Neuronal stem cell (in vitro differentiated cells): ENCODE data around the gene MINK1.
"Not testable (repeated sequence)": the region's sequence is repeated elsewhere in the genome, so short reads cannot be mapped to it uniquely, and the experiment has no call there.

Experiments used
- DNase-seq: peaks from one replicate; pipeline ENCODE4 v3.0.0-alpha.2; 2013; ENCODE audit warnings: low spot score
- H2AFZ ChIP-seq: one replicate; pipeline ENCODE4 v1.6.1; 2013; ENCODE audit warnings: mild to moderate bottlenecking, low read length, inconsistent platforms
- H2AK5ac ChIP-seq: 2 replicates; pipeline ENCODE4 v1.6.1; 2013; ENCODE audit warnings: low read depth, mild to moderate bottlenecking, inconsistent platforms, low read length, moderate library complexity, mixed read lengths
- H2BK120ac ChIP-seq: 2 replicates; pipeline ENCODE4 v1.6.1; 2013; ENCODE audit warnings: low read depth, mild to moderate bottlenecking, inconsistent platforms, low read length, moderate library complexity, mixed read lengths
- H2BK12ac ChIP-seq: one replicate; pipeline ENCODE4 v1.6.1; 2013; ENCODE audit warnings: low read length, inconsistent platforms
- H2BK15ac ChIP-seq: 2 replicates; pipeline ENCODE4 v1.6.1; 2013; ENCODE audit warnings: mild to moderate bottlenecking, low read length, inconsistent platforms, mixed read lengths
- H2BK5ac ChIP-seq: one replicate; pipeline ENCODE4 v1.6.1; 2013; ENCODE audit warnings: inconsistent platforms, mild to moderate bottlenecking, low read length, moderate library complexity
- H3K14ac ChIP-seq: one replicate; pipeline ENCODE4 v1.6.1; 2013; ENCODE audit warnings: low read length, inconsistent platforms
- H3K18ac ChIP-seq: 2 replicates; pipeline ENCODE4 v1.6.1; 2013; ENCODE audit warnings: low read length, inconsistent platforms
- H3K23ac ChIP-seq: 2 replicates; pipeline ENCODE4 v1.6.1; 2013; ENCODE audit warnings: low read depth, mild to moderate bottlenecking, mixed read lengths, low read length, inconsistent platforms; ENCODE audit not compliant: poor library complexity
- H3K27ac ChIP-seq: replicated peaks from 3 replicates; pipeline ENCODE4 v1.5.1; 2013; ENCODE audit warnings: low read length, inconsistent platforms
- H3K27me3 ChIP-seq, 3 experiments: 2 replicates each; pipeline ENCODE4 v1.6.1; 2013; ENCODE audit warnings: low read length in 3 of 3, mild to moderate bottlenecking in 2 of 3, inconsistent platforms in 1 of 3, low read depth in 1 of 3, mixed read lengths in 1 of 3, moderate library complexity in 1 of 3; ENCODE audit not compliant: control insufficient read depth in 3 of 3, insufficient read depth in 3 of 3
- H3K36me3 ChIP-seq, 2 donors: replicated peaks in 1 of 2; 2 replicates each; pipeline ENCODE4 v1.6.1; 2013; ENCODE audit warnings: low read length in 2 of 2; ENCODE audit not compliant: control insufficient read depth in 2 of 2, insufficient read depth in 2 of 2
- H3K4ac ChIP-seq: 2 replicates; pipeline ENCODE4 v1.6.1; 2013; ENCODE audit warnings: inconsistent platforms, mild to moderate bottlenecking, low read length, moderate library complexity
- H3K4me1 ChIP-seq, 2 donors: 1 replicate in 1 of 2; 2 replicates in 1 of 2; pipeline ENCODE4 v1.6.1; 2013; ENCODE audit warnings: low read length in 2 of 2, low read depth in 1 of 2; ENCODE audit not compliant: control insufficient read depth in 2 of 2, insufficient read depth in 1 of 2
- H3K4me2 ChIP-seq: one replicate; pipeline ENCODE4 v1.6.1; 2013; ENCODE audit warnings: mild to moderate bottlenecking, low read length, inconsistent platforms; ENCODE audit not compliant: insufficient read depth, poor library complexity, severe bottlenecking
- H3K4me3 ChIP-seq, 2 donors: 2 replicates each; pipeline ENCODE4 v1.5.1; 2013; ENCODE audit warnings: low read length in 2 of 2, mild to moderate bottlenecking in 2 of 2, inconsistent platforms in 1 of 2, moderate library complexity in 1 of 2
- H3K79me1 ChIP-seq: one replicate; pipeline ENCODE4 v1.6.1; 2013; ENCODE audit warnings: low read depth, mild to moderate bottlenecking, inconsistent platforms, low read length, moderate library complexity
- H3K9ac ChIP-seq: one replicate; pipeline ENCODE4 v1.6.1; 2013; ENCODE audit warnings: mild to moderate bottlenecking, low read depth, low read length, inconsistent platforms; ENCODE audit not compliant: poor library complexity
- H3K9me3 ChIP-seq, 2 donors: replicated peaks in 1 of 2; 2 replicates each; pipeline versions ENCODE3 to v1.6.1; 2013; ENCODE audit warnings: low read length in 2 of 2, mild to moderate bottlenecking in 2 of 2, inconsistent platforms in 1 of 2, low read depth in 1 of 2, mixed read lengths in 1 of 2, moderate library complexity in 1 of 2; ENCODE audit not compliant: control insufficient read depth in 2 of 2, insufficient read depth in 1 of 2
- H4K8ac ChIP-seq: one replicate; pipeline ENCODE4 v1.6.1; 2013; ENCODE audit warnings: low read depth, mild to moderate bottlenecking, inconsistent platforms, low read length, moderate library complexity
- H4K91ac ChIP-seq: one replicate; pipeline ENCODE4 v1.6.1; 2013; ENCODE audit warnings: low read length, low read depth, mild to moderate bottlenecking, inconsistent platforms; ENCODE audit not compliant: poor library complexity
- WGBS, 2 donors: extraction: QIAGEN DNeasy Blood & Tissue Kit; methylation state at CpG; one replicate each; pipeline ENCODE4 v1.1.7; 2013; ENCODE audit warnings: missing lambda C conversion rate in 2 of 2, mixed read lengths in 1 of 2; ENCODE audit not compliant: insufficient read length in 2 of 2, insufficient replicate concordance in 1 of 2; ENCODE audit errors: extremely low coverage in 2 of 2; 5-methylcytosine and 5-hydroxymethylcytosine counted together

The MINK1 gene

GRCh38 chr17:4913994-4914393 is 80.9 kb downstream of the MINK1 start:
- Histone ChIP-seq H3K18ac (no peak overlapping the region), H2BK12ac (no peak overlapping the region), H4K91ac (no peak overlapping the region), H3K4me1 (peaks cover 0 to 2% of the 10 kb centered on the region in 2 donors), H2BK120ac (no peak overlapping the region), H3K14ac (no peak overlapping the region), H3K36me3 (no peaks in the 10 kb centered on the region), H3K27me3 (no peaks in the 10 kb centered on the region), H3K4me2 (no peak overlapping the region), H3K9me3 (no peaks in the 10 kb centered on the region), H3K79me1 (no peaks in the 10 kb centered on the region), H2AFZ (no peak overlapping the region), H2AK5ac (no peak overlapping the region), H4K8ac (no peak overlapping the region), H3K4ac (no peak overlapping the region), H3K9ac (no peak overlapping the region), H3K4me3 (no peak overlapping the region), H2BK15ac (no peak overlapping the region), H3K23ac (no peak overlapping the region), H3K27ac (no peak overlapping the region), H2BK5ac (no peak overlapping the region)
- no CpG with 5 or more reads among the region's 1 CpG for WGBS, 2 donors
- no peak for DNase-seq

GRCh38 chr17:4914551-4914950 is 81.4 kb downstream of the MINK1 start:
- H3K14ac ChIP-seq, H2BK120ac ChIP-seq, H3K23ac ChIP-seq, H3K4me1 ChIP-seq, H4K8ac ChIP-seq, H3K9ac ChIP-seq, H3K4me3 ChIP-seq, H2BK15ac ChIP-seq, H2AFZ ChIP-seq, DNase-seq, H2AK5ac ChIP-seq, H3K9me3 ChIP-seq, H3K18ac ChIP-seq, H2BK5ac ChIP-seq, H3K4ac ChIP-seq, H3K79me1 ChIP-seq, H3K27me3 ChIP-seq, H4K91ac ChIP-seq, H3K36me3 ChIP-seq, H3K27ac ChIP-seq, H2BK12ac ChIP-seq, H3K4me2 ChIP-seq: not testable (repeated sequence)
- no CpG with 5 or more reads among the region's 4 CpGs for WGBS, 2 donors

GRCh38 chr17:4919511-4920047 is 86.4 kb downstream of the MINK1 start:
- no peaks in the 10 kb centered on the region for H3K79me1 ChIP-seq
- H2BK120ac ChIP-seq = no peak overlapping the region
- no peak overlapping the region for H3K4ac ChIP-seq
- H2BK12ac ChIP-seq = no peak overlapping the region
- no peak for DNase-seq
- H3K27ac ChIP-seq = no peak overlapping the region
- H3K23ac ChIP-seq = no peak overlapping the region
- no peak overlapping the region for H2AK5ac ChIP-seq
- no peak overlapping the region for H2BK5ac ChIP-seq
- no CpG with 5 or more reads among the region's 8 CpGs for WGBS, 2 donors
- H4K8ac ChIP-seq = no peak overlapping the region
- no peak overlapping the region for H3K4me2 ChIP-seq
- H2AFZ ChIP-seq = peak overlapping the region; percentile 52
- no peaks in the 10 kb centered on the region for H3K9me3 ChIP-seq
- H3K4me1 ChIP-seq = no peaks in the 10 kb centered on the region
- H3K4me3 ChIP-seq = no peak overlapping the region
- H3K36me3 ChIP-seq = no peaks in the 10 kb centered on the region
- H2BK15ac ChIP-seq = no peak overlapping the region
- H3K18ac ChIP-seq = no peak overlapping the region
- no peak overlapping the region for H3K9ac ChIP-seq
- no peak overlapping the region for H4K91ac ChIP-seq
- H3K14ac ChIP-seq = no peak overlapping the region
- no peaks in the 10 kb centered on the region for H3K27me3 ChIP-seq

- H3K27me3 ChIP-seq = no peaks in the 10 kb centered on the region
- no peak overlapping the region for H3K9ac ChIP-seq
- DNase-seq = no peak
- H3K4me1 ChIP-seq = no peaks in the 10 kb centered on the region
- no peak overlapping the region for H2AK5ac ChIP-seq
- no peak overlapping the region for H3K18ac ChIP-seq
- H3K79me1 ChIP-seq = no peaks in the 10 kb centered on the region
- no peak overlapping the region for H3K4me3 ChIP-seq
- H2BK120ac ChIP-seq = no peak overlapping the region
- H3K4ac ChIP-seq = no peak overlapping the region
- no peaks in the 10 kb centered on the region for H3K9me3 ChIP-seq
- no peak overlapping the region for H2BK5ac ChIP-seq
- no peak overlapping the region for H4K91ac ChIP-seq
- WGBS, 2 donors = no CpG with 5 or more reads among the region's 10 CpGs
- H3K36me3 ChIP-seq = no peaks in the 10 kb centered on the region
- no peak overlapping the region for H3K4me2 ChIP-seq
- no peak overlapping the region for H4K8ac ChIP-seq
- H3K27ac ChIP-seq = no peak overlapping the region
- H2BK12ac ChIP-seq = no peak overlapping the region
- no peak overlapping the region for H2AFZ ChIP-seq
- H3K23ac ChIP-seq = no peak overlapping the region
- H2BK15ac ChIP-seq = no peak overlapping the region
- no peak overlapping the region for H3K14ac ChIP-seq
Observed at GRCh38 chr17:4920351-4921048, 87.4 kb downstream of the MINK1 start.
